Measurements from ENCODE around the gene OR4D1.

Gene OR4D1

DNA sequence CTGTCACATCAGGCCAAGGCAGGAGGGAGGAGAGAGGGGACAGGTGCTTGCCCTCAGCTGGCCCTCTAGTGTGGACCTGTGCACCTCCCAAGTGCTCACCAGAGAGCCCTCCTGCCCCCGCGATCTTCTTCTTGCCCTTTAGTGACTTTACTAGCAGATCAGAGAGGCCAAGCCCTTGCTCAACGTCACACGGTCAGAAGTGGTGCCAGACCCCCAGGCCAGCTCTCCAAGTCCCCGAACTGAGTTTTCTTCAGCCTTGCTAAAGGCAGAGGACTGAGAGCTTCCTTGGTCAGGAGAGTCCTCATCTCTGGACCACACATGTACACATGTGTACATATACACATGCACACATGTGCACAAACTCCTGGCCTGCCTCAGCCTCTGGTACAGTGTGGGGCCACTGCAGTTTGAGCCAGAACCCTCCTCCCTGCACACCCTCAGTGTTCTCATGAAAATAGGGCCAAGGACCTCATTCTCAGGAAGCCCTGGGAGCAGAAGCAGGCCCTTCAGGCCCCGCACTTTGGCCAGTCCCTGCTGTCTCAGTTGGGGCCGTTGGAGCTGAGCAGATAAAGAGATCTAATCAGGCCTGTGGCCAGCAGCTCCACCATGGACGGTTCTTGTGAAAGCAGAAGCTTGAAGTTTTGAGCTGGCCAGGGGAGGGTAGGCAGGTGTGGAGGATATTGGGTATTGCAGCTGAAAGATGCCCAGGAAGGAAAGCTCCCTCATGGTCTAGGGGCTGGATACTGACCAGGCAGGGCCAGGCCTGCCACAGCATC, 37.0 kb downstream of the OR4D1 start:
- Histone ChIP-seq H3K9me3 (replicated peaks in 1 of 11) (no peaks in the 10 kb centered on the region), H3K27ac (peak overlapping the region in 1 of 11 experiments; percentile 2; a peak in 1 of 22 replicates), H3K4me2 (peak overlapping the region; percentile 46 to 78 (median 72)), H3K4me3 (no peak overlapping the region), H3K36me3 (no peaks in the 10 kb centered on the region), H3K27me3 (no peaks in the 10 kb centered on the region), H3K9ac (no peak overlapping the region), H4K20me1 (no peaks in the 10 kb centered on the region; a peak in 1 of 22 replicates), H3K4me1 (peaks cover 34 to 50% (median 44%) of the 10 kb centered on the region in 10 experiments)
- TF ChIP-seq Cebpa-rat (IDR thresholded peaks at IDR 0.05) = no peak

DNA sequence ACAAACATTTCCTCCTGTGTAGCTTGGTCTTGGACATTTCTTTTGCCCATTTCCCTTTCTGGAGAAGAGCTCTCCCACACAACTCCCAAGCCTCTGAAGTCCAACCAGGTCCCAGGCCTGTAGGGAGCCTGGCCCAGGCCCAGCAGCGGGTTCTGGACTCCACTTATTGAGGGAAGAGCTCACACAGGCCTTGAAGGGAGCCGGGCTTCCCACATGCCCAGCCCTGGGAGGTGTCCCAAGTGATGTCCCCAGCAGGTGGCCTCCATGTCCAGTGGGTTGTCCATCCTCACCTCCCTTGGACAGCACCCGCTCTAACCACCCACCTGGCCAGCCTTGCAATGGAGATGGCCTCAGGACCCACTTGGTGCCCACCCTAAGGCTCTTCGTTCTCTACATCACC, 38.4 kb downstream of the OR4D1 start:
- Histone ChIP-seq H4K20me1 (no peaks in the 10 kb centered on the region; a peak in 1 of 22 replicates), H3K4me2 (peak overlapping the region; percentile 26 to 78 (median 72)), H3K27me3 (no peaks in the 10 kb centered on the region)

DNA sequence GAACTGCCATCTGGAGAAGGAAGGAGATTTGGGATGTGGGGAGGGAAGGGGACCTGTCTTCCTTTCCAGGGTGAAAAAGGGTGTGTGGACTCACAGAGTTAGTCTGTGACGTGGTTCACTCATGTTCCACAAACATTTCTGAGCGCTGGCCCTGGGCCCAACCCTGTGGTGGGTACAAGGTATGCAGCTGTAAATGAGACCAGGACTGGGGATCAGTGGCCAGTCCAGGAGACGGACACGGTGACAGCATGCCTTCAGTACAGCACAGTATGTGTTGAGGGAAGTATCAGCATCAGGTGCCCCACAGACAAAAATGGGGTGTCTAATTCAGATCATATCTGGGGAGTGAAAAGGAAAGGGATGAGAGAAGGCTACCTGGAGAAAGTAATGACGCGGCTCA, 38.9 kb downstream of the OR4D1 start:
- no peak overlapping the region for H3K4me2 ChIP-seq
- peaks cover 34 to 53% (median 45%) of the 10 kb centered on the region in 10 experiments for H3K4me1 ChIP-seq
- no peak overlapping the region for H3K4me3 ChIP-seq
- no peaks in the 10 kb centered on the region for H3K9me3 ChIP-seq (replicated peaks in 1 of 11)
- H3K36me3 ChIP-seq = no peaks in the 10 kb centered on the region
- no peak overlapping the region for H3K9ac ChIP-seq
- no peaks in the 10 kb centered on the region; a peak in 1 of 22 replicates for H4K20me1 ChIP-seq
- TF ChIP-seq Cebpa-rat (IDR thresholded peaks at IDR 0.05) = no peak
- H3K27me3 ChIP-seq = no peaks in the 10 kb centered on the region
- H3K27ac ChIP-seq = no peak overlapping the region

More for the DNA sequence above, 38.4 kb downstream of the OR4D1 start:
- peaks cover 34 to 53% (median 45%) of the 10 kb centered on the region in 10 experiments for H3K4me1 ChIP-seq
- H3K27ac ChIP-seq = no peak overlapping the region
- TF ChIP-seq Cebpa-rat (IDR thresholded peaks at IDR 0.05) = no peak
- no peaks in the 10 kb centered on the region for H3K9me3 ChIP-seq (replicated peaks in 1 of 11)
- H3K4me3 ChIP-seq = no peak overlapping the region
- H3K9ac ChIP-seq = no peak overlapping the region
- H3K36me3 ChIP-seq = no peaks in the 10 kb centered on the region

DNA sequence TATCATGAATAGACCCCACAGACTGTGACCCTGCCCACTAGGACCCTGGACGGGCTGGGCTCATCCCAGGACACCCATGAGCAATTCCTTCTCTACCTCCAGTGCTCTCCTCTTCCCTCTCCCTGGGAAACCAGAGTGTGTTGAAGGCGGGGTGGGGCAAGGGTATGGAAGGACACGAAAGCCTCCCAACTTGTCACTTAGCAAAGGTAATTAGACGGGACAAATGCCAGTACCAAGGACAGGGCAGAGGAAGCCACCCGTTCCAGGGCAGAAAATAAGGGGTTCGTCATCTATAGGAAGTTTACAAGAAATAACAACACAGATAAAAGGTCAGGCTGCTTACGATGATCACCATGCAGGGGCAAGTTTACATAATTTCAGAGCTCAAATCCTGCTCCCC, 39.5 kb downstream of the OR4D1 start:
- no peak for TF ChIP-seq Cebpa-rat (IDR thresholded peaks at IDR 0.05)
- H3K27me3 ChIP-seq = no peaks in the 10 kb centered on the region
- no peaks in the 10 kb centered on the region; a peak in 1 of 22 replicates for H4K20me1 ChIP-seq
- no peak overlapping the region for H3K4me2 ChIP-seq
- H3K4me1 ChIP-seq = peaks cover 39 to 59% (median 49%) of the 10 kb centered on the region in 10 experiments
- H3K9me3 ChIP-seq (replicated peaks in 1 of 11) = no peaks in the 10 kb centered on the region
- H3K4me3 ChIP-seq = no peak overlapping the region
- H3K9ac ChIP-seq = no peak overlapping the region
- H3K27ac ChIP-seq = no peak overlapping the region
- H3K36me3 ChIP-seq = no peaks in the 10 kb centered on the region

DNA sequence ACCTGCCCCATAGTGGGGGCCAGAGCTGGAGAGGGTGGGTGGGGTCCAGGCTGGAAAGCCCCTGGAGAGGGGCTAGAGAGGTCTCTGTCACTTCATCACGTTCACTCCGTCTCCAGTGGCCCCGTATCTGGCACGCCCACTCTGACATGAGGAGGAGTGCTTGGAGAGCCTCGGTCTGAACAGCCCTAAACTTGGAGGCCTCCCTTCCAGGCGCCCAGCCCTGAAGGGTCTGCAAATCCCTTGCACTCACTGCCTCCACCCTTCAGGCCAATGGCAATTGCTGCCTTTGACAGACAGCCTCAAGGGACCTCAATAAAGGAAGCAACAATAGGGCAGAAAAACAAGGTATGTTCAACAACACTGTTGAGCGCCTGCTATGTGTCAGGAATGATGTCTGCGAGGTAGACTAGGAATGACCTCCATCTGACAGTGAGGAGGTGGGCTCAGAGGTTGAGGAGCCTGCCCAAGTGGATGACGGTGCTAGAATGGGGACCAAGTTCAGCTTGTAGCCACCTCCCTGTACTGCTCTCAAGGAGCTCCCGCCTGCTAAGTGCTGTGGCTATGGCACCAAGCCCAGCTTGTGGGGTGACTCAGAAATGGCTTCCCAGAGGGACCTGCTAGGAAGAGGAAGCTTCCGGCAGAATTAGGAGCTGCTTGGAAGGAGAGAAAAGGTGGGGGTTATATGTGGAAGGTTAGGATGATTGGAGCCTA, 41.4 kb downstream of the OR4D1 start:
- Histone ChIP-seq H3K27me3 (no peaks in the 10 kb centered on the region), H3K4me1 (peaks cover 29 to 50% (median 45%) of the 10 kb centered on the region in 10 experiments), H3K4me2 (peak overlapping the region; percentile 39 to 77 (median 57); a peak in 21 of 22 replicates), H3K27ac (no peak overlapping the region), H3K4me3 (no peak overlapping the region), H3K36me3 (no peaks in the 10 kb centered on the region), H4K20me1 (peaks cover 0 to 7% (median 0%) of the 10 kb centered on the region in 11 experiments; a peak in 2 of 22 replicates), H3K9me3 (replicated peaks in 1 of 11) (no peaks in the 10 kb centered on the region), H3K9ac (no peak overlapping the region)
- TF ChIP-seq Cebpa-rat (IDR thresholded peaks at IDR 0.05) = no peak

DNA sequence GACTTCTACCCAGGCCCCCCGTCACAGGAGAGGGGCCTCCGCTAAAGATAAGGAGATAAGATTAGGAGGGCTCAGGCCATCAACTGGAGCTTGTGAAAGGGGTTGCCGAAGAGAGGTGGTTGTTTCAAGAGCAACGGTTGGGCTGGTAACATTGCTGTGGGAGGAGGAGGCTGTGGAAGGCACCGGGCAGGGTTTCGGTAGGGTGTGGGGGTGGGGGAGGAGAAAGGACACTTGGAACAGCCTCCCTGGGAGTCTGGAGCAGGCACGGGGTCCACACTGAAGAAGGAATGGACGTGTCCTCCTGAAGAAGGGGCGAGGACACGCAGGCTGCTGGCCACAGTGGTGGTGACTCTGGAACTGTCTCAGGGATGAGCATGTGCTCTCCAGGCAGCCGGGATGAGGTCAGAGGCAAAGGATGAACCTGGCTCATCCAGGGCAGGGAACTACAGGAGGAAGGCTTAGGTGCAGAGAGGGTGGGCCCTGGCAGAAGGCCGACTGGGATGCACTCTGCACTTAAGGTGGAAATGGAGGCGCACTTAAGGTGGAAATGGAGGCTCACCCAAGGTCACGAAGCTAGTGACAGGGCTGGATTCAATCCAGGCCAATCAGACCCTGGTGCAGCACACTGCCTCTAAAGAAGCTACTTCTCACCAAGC, 43.2 kb downstream of the OR4D1 start:
- Histone ChIP-seq H3K9me3 (replicated peaks in 1 of 11) (no peaks in the 10 kb centered on the region), H3K9ac (no peak overlapping the region), H3K27me3 (no peaks in the 10 kb centered on the region), H4K20me1 (peaks cover 0 to 7% (median 0%) of the 10 kb centered on the region in 11 experiments; a peak in 2 of 22 replicates), H3K4me2 (no peak overlapping the region), H3K4me1 (peaks cover 14 to 43% (median 37%) of the 10 kb centered on the region in 10 experiments), H3K36me3 (no peaks in the 10 kb centered on the region), H3K4me3 (no peak overlapping the region), H3K27ac (no peak overlapping the region)
- TF ChIP-seq Cebpa-rat (IDR thresholded peaks at IDR 0.05) = no peak

DNA sequence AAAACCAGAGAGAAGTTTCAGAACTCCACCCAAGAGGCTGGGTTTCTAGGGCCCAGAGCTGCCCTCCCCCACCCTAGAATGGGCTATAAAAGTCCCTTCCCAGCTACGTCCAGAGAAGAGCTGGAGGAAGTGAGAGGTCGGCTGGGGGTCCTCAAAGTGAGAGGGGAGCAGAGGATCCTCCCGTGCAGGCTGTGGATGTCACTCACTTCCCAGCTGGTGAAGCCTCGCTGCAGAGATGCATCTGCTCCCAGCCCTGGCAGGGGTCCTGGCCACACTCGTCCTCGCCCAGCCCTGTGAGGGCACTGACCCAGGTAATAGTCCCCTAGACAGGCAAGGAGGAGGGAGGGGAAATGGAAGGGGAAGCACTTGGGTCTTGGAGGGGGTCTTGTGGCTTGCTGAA, 44.4 kb downstream of the OR4D1 start, which contains the start of gene EPX:
EPX (plus strand) TSS at position 115 of the 400 bp plus-strand sequence; CDS start at position 236, 121 bp downstream.
- no peak for TF ChIP-seq Cebpa-rat (IDR thresholded peaks at IDR 0.05)
- H3K4me1 ChIP-seq = peaks cover 11 to 40% (median 35%) of the 10 kb centered on the region in 10 experiments
- no peak within 1 kb of the TSS for H3K4me3 ChIP-seq
- no peak within 1 kb of the TSS for H3K9ac ChIP-seq
- no peaks in the 10 kb centered on the region for H3K9me3 ChIP-seq (replicated peaks in 1 of 11)
- no peaks in the 10 kb centered on the region for H3K36me3 ChIP-seq
- H3K27ac ChIP-seq = no peak within 1 kb of the TSS
- H3K4me2 ChIP-seq = peak within 1 kb of the TSS in 9 of 11 experiments; percentile 15 to 43 (median 31); a peak in 12 of 22 replicates
- no peaks in the 10 kb centered on the region for H3K27me3 ChIP-seq
- peaks cover 0 to 7% (median 0%) of the 10 kb centered on the region in 11 experiments; a peak in 2 of 22 replicates for H4K20me1 ChIP-seq

DNA sequence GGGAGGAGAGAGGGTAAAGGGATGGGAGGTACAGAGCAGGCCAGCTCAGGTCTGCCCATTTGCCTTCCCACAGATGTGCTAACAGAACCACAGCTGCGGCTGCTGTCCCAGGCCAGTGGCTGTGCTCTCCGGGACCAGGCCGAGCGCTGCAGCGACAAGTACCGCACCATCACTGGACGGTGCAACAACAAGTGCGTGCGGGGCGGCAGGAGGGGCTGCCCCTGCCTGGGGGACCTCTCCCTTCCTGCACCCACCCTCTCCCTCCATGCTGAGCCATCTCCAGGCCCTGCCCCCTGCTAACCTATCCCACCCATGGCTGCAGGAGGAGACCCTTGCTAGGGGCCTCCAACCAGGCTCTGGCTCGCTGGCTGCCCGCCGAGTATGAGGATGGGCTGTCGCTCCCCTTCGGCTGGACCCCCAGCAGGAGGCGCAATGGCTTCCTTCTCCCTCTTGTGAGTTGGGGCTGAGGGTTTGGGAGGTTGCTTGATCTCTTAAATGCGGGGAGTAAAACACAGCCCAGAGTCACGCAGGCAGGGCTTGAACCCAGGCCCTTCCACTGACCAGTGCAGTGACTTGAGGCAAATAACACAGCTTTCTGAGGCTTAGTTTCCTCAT, 45.6 kb downstream of the OR4D1 start:
- H3K9ac ChIP-seq = no peak overlapping the region
- H3K27ac ChIP-seq = no peak overlapping the region
- H4K20me1 ChIP-seq = peaks cover 0 to 7% (median 0%) of the 10 kb centered on the region in 11 experiments; a peak in 2 of 22 replicates
- no peak overlapping the region for H3K4me3 ChIP-seq
- no peaks in the 10 kb centered on the region for H3K27me3 ChIP-seq
- peaks cover 11 to 39% (median 35%) of the 10 kb centered on the region in 10 experiments for H3K4me1 ChIP-seq
- no peaks in the 10 kb centered on the region for H3K36me3 ChIP-seq
- no peak overlapping the region for H3K4me2 ChIP-seq
- no peak for TF ChIP-seq Cebpa-rat (IDR thresholded peaks at IDR 0.05)
- H3K9me3 ChIP-seq (replicated peaks in 1 of 11) = no peaks in the 10 kb centered on the region
